Endothelial cell of umbilical vein (primary cell): ENCODE measurements around the gene ZFYVE21. TPM values are rescaled to one million over a fixed set of nuclear protein-coding genes. Genes with fewer than 3 reads are reported as not detected.

Experiments used
- BruUV-seq: library from RNA; stranded (reverse); fragments of 400-500 nt; replicated peaks from 2 replicates; lab custom pipeline; 2021; lab: Mats Ljungman, UMichigan
- CTCF ChIA-PET: fragments of 300-600, 350-600 bp; sonication (Branson Sonifier 250); formaldehyde crosslinking; loops from one replicate; lab custom pipeline; 2021; ENCODE audit warnings: antibody characterized with exemption, inconsistent platforms; lab: Charles Lee
- POLR2A ChIA-PET: fragments of 300-600, 350-600 bp; sonication (Branson Sonifier 250); formaldehyde crosslinking; loops from one replicate; lab custom pipeline; 2021; ENCODE audit warnings: antibody characterized with exemption, inconsistent platforms; lab: Charles Lee
- DNase-seq: peaks from one replicate; pipeline ENCODE4 v3.0.0-alpha.2; 2011; ENCODE audit warnings: low read depth, low spot score
- FAIRE-seq: peaks from 2 replicates; lab custom pipeline; 2011; peaks lifted over from hg19 to GRCh38; lab: Jason Lieb, UNC
- H2AFZ ChIP-seq: 2 replicates; pipeline ENCODE4 v1.6.0; 2012; ENCODE audit warnings: low read depth, low read length, control low read depth, inconsistent platforms
- H3K27ac ChIP-seq: 2 replicates; pipeline ENCODE4 v1.5.1; 2011; ENCODE audit warnings: low read depth, mild to moderate bottlenecking, control low read depth, low read length, moderate library complexity; ENCODE audit not compliant: insufficient read depth
- H3K27me3 ChIP-seq, 2 experiments: 2 replicates each; pipeline versions ENCODE4 v1.6.0 to v1.6.1; 2011; ENCODE audit warnings: low read length in 2 of 2, mixed read lengths in 1 of 2; ENCODE audit not compliant: control insufficient read depth in 2 of 2, insufficient read depth in 2 of 2
- H3K36me3 ChIP-seq, 2 experiments: 2 replicates in 1 of 2; 3 replicates in 1 of 2; pipeline ENCODE4 v1.5.1; 2011; ENCODE audit warnings: low read length in 2 of 2, mild to moderate bottlenecking in 1 of 2, moderate library complexity in 1 of 2; ENCODE audit not compliant: control insufficient read depth in 2 of 2, insufficient read depth in 2 of 2; ENCODE audit errors: extremely low read depth in 1 of 2
- H3K4me1 ChIP-seq: 3 replicates; pipeline ENCODE4 v1.5.1; 2011; ENCODE audit warnings: mild to moderate bottlenecking, low read length; ENCODE audit not compliant: control insufficient read depth, insufficient read depth; ENCODE audit errors: extremely low read depth
- H3K4me2 ChIP-seq: 2 replicates; pipeline ENCODE4 v1.6.1; 2011; ENCODE audit warnings: low read length, control low read depth, mixed read lengths; ENCODE audit not compliant: insufficient read depth
- H3K4me3 ChIP-seq, 3 experiments: fragments of 200-600 bp in 1 of 3; sonication (generic), shearing (Covaris generic) in 1 of 3; replicated peaks in 1 of 3; 2 replicates each; pipeline ENCODE4 v1.5.1; 2011 to 2016; ENCODE audit warnings: control low read depth in 3 of 3, low read length in 3 of 3, mild to moderate bottlenecking in 2 of 3, inconsistent platforms in 1 of 3, low read depth in 1 of 3, moderate library complexity in 1 of 3; ENCODE audit not compliant: insufficient read depth in 1 of 3
- H3K79me2 ChIP-seq: 2 replicates; pipeline ENCODE4 v1.6.0; 2012; ENCODE audit warnings: low read length, inconsistent platforms; ENCODE audit not compliant: control insufficient read depth, insufficient read depth
- H3K9ac ChIP-seq: replicated peaks from 2 replicates; pipeline ENCODE3; 2011; ENCODE audit warnings: low read length, control low read depth; ENCODE audit not compliant: insufficient read depth; ENCODE audit errors: extremely low read depth
- H3K9me1 ChIP-seq: replicated peaks from 3 replicates; pipeline ENCODE4 v1.6.0; 2011; ENCODE audit warnings: mild to moderate bottlenecking, low read length; ENCODE audit not compliant: control insufficient read depth, insufficient read depth; ENCODE audit errors: extremely low read depth
- H3K9me3 ChIP-seq: replicated peaks from 2 replicates; pipeline ENCODE4 v1.5.1; 2012; ENCODE audit warnings: low read length, inconsistent platforms; ENCODE audit not compliant: control insufficient read depth, insufficient read depth
- H4K20me1 ChIP-seq: replicated peaks from 2 replicates; pipeline ENCODE3; 2011; ENCODE audit warnings: mild to moderate bottlenecking, low read length; ENCODE audit not compliant: control insufficient read depth, insufficient read depth; ENCODE audit errors: extremely low read depth
- MYC ChIP-seq: IDR thresholded peaks from one replicate; pipeline ENCODE4 v1.6.1; 2011; ENCODE audit warnings: mild to moderate bottlenecking, low read depth, low read length
- dilution Hi-C: fragments of 300-500 bp; cut with MboI; formaldehyde crosslinking; loops from one replicate; pipeline ENCODE4 v1.15.0; 2019; ENCODE audit warnings: low sequenced_read_pairs; ENCODE audit not compliant: extremely low pct_ligation_motif_present
- intact Hi-C: fragments of 100-400 bp; cut with micrococcal nuclease; formaldehyde crosslinking; loops from one replicate; pipeline ENCODE4 v1.10.0; 2022
- polyA plus RNA-seq, 4 experiments: library from polyadenylated mRNA; depleted of rRNA in 3 of 4; stranded (reverse) in 3 of 4; unstranded in 1 of 4; fragments of >200 nt; gene quantifications; 2 replicates each; pipeline versions ENCODE4 v1.2.1 to v1.2.3, GENCODE V29; 2011 to 2012; ENCODE audit warnings: missing spikeins in 1 of 4
- total RNA-seq: library from RNA; stranded (reverse); gene quantifications from 2 replicates; pipeline ENCODE4 v1.2.3, GENCODE V29; 2021
- TF ChIP-seq, protein P1 (sequence below), 2 donors: IDR thresholded peaks; 1 replicate in 1 of 2; 2 replicates in 1 of 2; pipeline ENCODE4 v1.5.1; 2011; ENCODE audit warnings: low read length in 2 of 2, mild to moderate bottlenecking in 2 of 2, moderate library complexity in 2 of 2, control low read depth in 1 of 2, inconsistent platforms in 1 of 2, low read depth in 1 of 2; ENCODE audit not compliant: insufficient read depth in 1 of 2; ENCODE audit errors: extremely low read depth in 1 of 2
- TF ChIP-seq, protein P2 (sequence below): IDR thresholded peaks from 2 replicates; pipeline ENCODE4 v1.6.1; 2011; ENCODE audit not compliant: insufficient read depth, insufficient read length

The ZFYVE21 gene
- total and polyA plus RNA-seq, 2 donors (not counting 3 experiments of a cell fraction or from before 2014, with no cell fraction given): 54.5 to 98.3 TPM

DNA sequence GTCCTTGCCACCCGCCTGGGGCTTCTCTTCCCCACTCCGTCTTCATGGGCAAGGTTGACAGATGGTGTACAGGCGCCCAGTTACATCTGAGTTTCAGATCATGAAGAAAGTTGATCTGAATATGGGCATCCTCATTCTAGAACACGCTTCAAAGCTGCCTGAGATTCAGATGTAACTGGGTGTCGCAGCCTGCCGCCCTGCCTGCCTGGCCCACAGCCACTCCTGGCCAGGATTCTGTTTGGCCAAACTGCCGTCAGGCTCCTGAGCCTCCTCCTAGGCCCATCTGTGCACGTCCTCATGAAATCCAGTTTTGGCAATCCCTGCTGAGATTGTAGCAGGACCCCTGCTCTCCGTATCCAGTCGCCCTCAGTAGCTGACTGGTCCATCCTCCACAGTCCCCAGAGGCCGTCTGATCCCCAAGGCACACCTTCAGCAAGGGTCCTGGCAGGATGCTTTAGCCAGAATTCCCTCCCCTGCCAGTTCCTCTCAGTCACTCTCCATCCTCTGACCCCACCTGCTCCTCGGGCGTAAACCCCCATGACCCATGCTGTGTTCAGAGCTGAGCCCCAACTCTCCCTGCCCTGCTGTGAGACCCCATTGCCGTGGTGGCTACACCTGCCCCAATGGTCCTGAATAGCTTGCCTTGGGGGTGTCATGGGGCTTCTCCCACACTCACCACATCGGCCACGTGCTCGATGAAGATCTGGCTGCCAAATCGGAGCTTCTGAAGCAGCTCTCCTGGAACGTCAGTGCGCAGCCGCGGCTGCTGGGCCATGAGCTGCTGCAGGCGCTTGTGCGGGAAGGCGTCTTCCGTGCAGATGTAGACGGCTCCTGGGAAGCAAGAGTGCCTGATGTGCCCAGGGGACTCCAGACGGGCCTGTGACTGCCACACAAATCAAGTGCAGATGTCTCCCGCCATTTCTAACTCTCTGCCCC lies 12.8 kb upstream of the ZFYVE21 start:
- dilution Hi-C loops: no loop called here
- ChIA-PET CTCF (interaction anchor here (0.7 to 3.1 kb wide), 4 partner anchors 9 to 278 kb away, joined by 3 to 10 read pairs (median 4); no protein-coding TSS in a partner anchor), POLR2A (interaction anchor here (0.6 kb wide), 1 partner anchor 59 kb away, joined by 8 read pairs; no protein-coding TSS in a partner anchor)

More for the DNA sequence above, 12.8 kb upstream of the ZFYVE21 start:
- H3K9me1 ChIP-seq: no peaks in the 10 kb centered on the region
- no peak for DNase-seq
- H2AFZ ChIP-seq: no peak overlapping the region
- no peaks in the 10 kb centered on the region for H3K27me3 ChIP-seq
- no peaks in the 10 kb centered on the region for H3K9me3 ChIP-seq
- no peaks in the 10 kb centered on the region for H4K20me1 ChIP-seq
- H3K4me1 ChIP-seq: peaks cover 35% of the 10 kb centered on the region
- no peak overlapping the region for H3K9ac ChIP-seq
- TF ChIP-seq, protein P1, sequence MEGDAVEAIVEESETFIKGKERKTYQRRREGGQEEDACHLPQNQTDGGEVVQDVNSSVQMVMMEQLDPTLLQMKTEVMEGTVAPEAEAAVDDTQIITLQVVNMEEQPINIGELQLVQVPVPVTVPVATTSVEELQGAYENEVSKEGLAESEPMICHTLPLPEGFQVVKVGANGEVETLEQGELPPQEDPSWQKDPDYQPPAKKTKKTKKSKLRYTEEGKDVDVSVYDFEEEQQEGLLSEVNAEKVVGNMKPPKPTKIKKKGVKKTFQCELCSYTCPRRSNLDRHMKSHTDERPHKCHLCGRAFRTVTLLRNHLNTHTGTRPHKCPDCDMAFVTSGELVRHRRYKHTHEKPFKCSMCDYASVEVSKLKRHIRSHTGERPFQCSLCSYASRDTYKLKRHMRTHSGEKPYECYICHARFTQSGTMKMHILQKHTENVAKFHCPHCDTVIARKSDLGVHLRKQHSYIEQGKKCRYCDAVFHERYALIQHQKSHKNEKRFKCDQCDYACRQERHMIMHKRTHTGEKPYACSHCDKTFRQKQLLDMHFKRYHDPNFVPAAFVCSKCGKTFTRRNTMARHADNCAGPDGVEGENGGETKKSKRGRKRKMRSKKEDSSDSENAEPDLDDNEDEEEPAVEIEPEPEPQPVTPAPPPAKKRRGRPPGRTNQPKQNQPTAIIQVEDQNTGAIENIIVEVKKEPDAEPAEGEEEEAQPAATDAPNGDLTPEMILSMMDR (IDR thresholded peaks at IDR 0.05; ENCODE audit: extremely low read depth in 1 of 2, insufficient read depth in 1 of 2, low read depth in 1 of 2, low read length in 2 of 2): no peak
- TF ChIP-seq MYC: no peak
- TF ChIP-seq, protein P2, sequence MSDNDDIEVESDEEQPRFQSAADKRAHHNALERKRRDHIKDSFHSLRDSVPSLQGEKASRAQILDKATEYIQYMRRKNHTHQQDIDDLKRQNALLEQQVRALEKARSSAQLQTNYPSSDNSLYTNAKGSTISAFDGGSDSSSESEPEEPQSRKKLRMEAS: no peak
- H3K4me3 ChIP-seq: no peak overlapping the region
- no peaks in the 10 kb centered on the region for H3K79me2 ChIP-seq
- H3K4me2 ChIP-seq: no peak overlapping the region
- no peak for FAIRE-seq
- BruUV-seq: no TSS peak
- no peak overlapping the region for H3K27ac ChIP-seq
- H3K36me3 ChIP-seq: peaks cover 0 to 24% of the 10 kb centered on the region in 2 experiments
- intact Hi-C loops: no loop called here
